Measurements from ENCODE around the gene SCGB1D1. TPM values are rescaled to one million over a fixed set of nuclear protein-coding genes. Genes with fewer than 3 reads are reported as not detected.

SCGB1D1 gene
- polyA plus RNA-seq, 1 of the 3 experiments (the other 2 are of a cell fraction), result not detected

- TF ChIP-seq USF2 (IDR thresholded peaks at IDR 0.05; ENCODE audit: borderline replicate concordance, low read depth, low read length) (no peak), RXRA (IDR thresholded peaks at IDR 0.05; ENCODE audit: borderline replicate concordance, low read depth) (no peak), CHD2 (IDR thresholded peaks at IDR 0.05; ENCODE audit: low read length, partially characterized antibody) (no peak), ELF1 (IDR thresholded peaks at IDR 0.05) (no peak), SMC3 (IDR thresholded peaks at IDR 0.05; ENCODE audit: low read depth, low read length) (no peak), GATA2 (CRISPR knock-in tag; IDR thresholded peaks at IDR 0.05) (no peak), RCOR1 (IDR thresholded peaks at IDR 0.05; ENCODE audit: low read length) (no peak)
These were observed 36.4 kb upstream of the SCGB1D1 start (continued) for GRCh38 chr11:62153617-62154016.

GRCh38 chr11:62157603-62158002, 32.4 kb upstream of the SCGB1D1 start:
- H3K9ac ChIP-seq, result no peak overlapping the region
- no peak for TF ChIP-seq RFX5 (IDR thresholded peaks at IDR 0.05; ENCODE audit: low read length)
- no peak for TF ChIP-seq FOXJ3 (CRISPR knock-in tag; IDR thresholded peaks at IDR 0.05)
- TF ChIP-seq USF2 (IDR thresholded peaks at IDR 0.05; ENCODE audit: borderline replicate concordance, low read depth, low read length), result no peak
- TF ChIP-seq IRF3 (IDR thresholded peaks at IDR 0.05; ENCODE audit: low read depth, low read length), result no peak
- no peaks in the 10 kb centered on the region for H3K9me2 ChIP-seq
- no peaks in the 10 kb centered on the region for H3K4me1 ChIP-seq (ENCODE audit: control insufficient read depth in 1 of 2, insufficient read depth in 2 of 2, low read depth in 1 of 2, low read length in 1 of 2)
- ChIA-PET POLR2A (no interaction called here), CTCF (interaction anchor here (0.7 to 3.3 kb wide), 3 partner anchors 11 to 153 kb away, joined by 3 to 14 read pairs (median 3); no protein-coding TSS in a partner anchor)
- WGBS (ENCODE audit: low lambda C conversion rate), result 45% methylated on average over 6 of the region's 6 CpGs
- no peak overlapping the region for H2AFZ ChIP-seq (ENCODE audit: low read depth)
- H3K79me2 ChIP-seq (ENCODE audit: insufficient read depth), result no peaks in the 10 kb centered on the region
- H3K4me3 ChIP-seq (ENCODE audit: low read depth in 2 of 2, low read length in 1 of 2), result no peak overlapping the region
- H3F3A ChIP-seq (replicated peaks; ENCODE audit: insufficient read depth), result peaks cover 5% of the 10 kb centered on the region
- H3K36me3 ChIP-seq (replicated peaks in 1 of 2; ENCODE audit: control insufficient read depth in 1 of 2, insufficient read depth in 2 of 2, low read length in 1 of 2), result peaks cover 10 to 19% of the 10 kb centered on the region in 2 experiments
- no peaks in the 10 kb centered on the region for H3K9me3 ChIP-seq
- peaks cover 6% of the 10 kb centered on the region; the same call in 1 of the 2 replicates for H3K27me3 ChIP-seq (ENCODE audit: insufficient read depth)
- H3K4me2 ChIP-seq, result no peak overlapping the region
- H3K27ac ChIP-seq (ENCODE audit: low read depth in 2 of 2, low read length in 1 of 2), result no peak overlapping the region
- no peak for DNase-seq
- H4K20me1 ChIP-seq (ENCODE audit: insufficient read depth), result no peaks in the 10 kb centered on the region

- H3K9ac ChIP-seq, result no peak overlapping the region
- no peak overlapping the region for H2AFZ ChIP-seq (ENCODE audit: low read depth)
- no peak overlapping the region for H3K4me3 ChIP-seq (ENCODE audit: low read depth in 2 of 2, low read length in 1 of 2)
- peaks cover 32% of the 10 kb centered on the region; the same call in 1 of the 2 replicates for H3K27me3 ChIP-seq (ENCODE audit: insufficient read depth)
- H3K27ac ChIP-seq (ENCODE audit: low read depth in 2 of 2, low read length in 1 of 2), result no peak overlapping the region
- H3F3A ChIP-seq (replicated peaks; ENCODE audit: insufficient read depth), result no peaks in the 10 kb centered on the region
- no peaks in the 10 kb centered on the region for H3K36me3 ChIP-seq (replicated peaks in 1 of 2; ENCODE audit: control insufficient read depth in 1 of 2, insufficient read depth in 2 of 2, low read length in 1 of 2)
- no peaks in the 10 kb centered on the region for H3K4me1 ChIP-seq (ENCODE audit: control insufficient read depth in 1 of 2, insufficient read depth in 2 of 2, low read depth in 1 of 2, low read length in 1 of 2)
- no peaks in the 10 kb centered on the region for H3K79me2 ChIP-seq (ENCODE audit: insufficient read depth)
- POLR2A ChIA-PET, result no interaction called here
- CTCF ChIA-PET, result interaction anchor here (0.9 kb wide), 1 partner anchor 58 kb away, joined by 3 read pairs; no protein-coding TSS in a partner anchor
- DNase-seq, result no peak
- H3K9me3 ChIP-seq, result no peaks in the 10 kb centered on the region
- H3K9me2 ChIP-seq, result no peaks in the 10 kb centered on the region
- 66% methylated on average over 9 of the region's 10 CpGs for WGBS (ENCODE audit: low lambda C conversion rate)
- no peaks in the 10 kb centered on the region for H4K20me1 ChIP-seq (ENCODE audit: insufficient read depth)
- no peak overlapping the region for H3K4me2 ChIP-seq
- TF ChIP-seq FOXM1 (IDR thresholded peaks at IDR 0.05; ENCODE audit: low read depth), result no peak
- TF ChIP-seq TEAD4 (IDR thresholded peaks at IDR 0.05; ENCODE audit: borderline replicate concordance, insufficient read depth), result no peak
- no peak for TF ChIP-seq RXRA (IDR thresholded peaks at IDR 0.05; ENCODE audit: borderline replicate concordance, low read depth)
- no peak for TF ChIP-seq MEF2A (IDR thresholded peaks at IDR 0.05; ENCODE audit: borderline replicate concordance, low read depth)
- no peak for TF ChIP-seq FOSL2 (IDR thresholded peaks at IDR 0.05; ENCODE audit: borderline replicate concordance, low read depth)
- no peak for TF ChIP-seq SMC3 (IDR thresholded peaks at IDR 0.05; ENCODE audit: low read depth, low read length)
- TF ChIP-seq EP300 (IDR thresholded peaks at IDR 0.05; ENCODE audit: borderline replicate concordance in 1 of 2, low read depth in 1 of 2, low read length in 1 of 2), result no peak
- no peak for TF ChIP-seq USF1 (IDR thresholded peaks at IDR 0.05; ENCODE audit: borderline replicate concordance, low read depth)
- TF ChIP-seq SIN3A (IDR thresholded peaks at IDR 0.05; ENCODE audit: borderline replicate concordance, low read depth, low read length), result no peak
- no peak for TF ChIP-seq NFIC (IDR thresholded peaks at IDR 0.05; ENCODE audit: borderline replicate concordance)
- TF ChIP-seq POLR2AphosphoS5 (IDR thresholded peaks at IDR 0.05; ENCODE audit: low read depth, low read length), result no peak
- no peak for TF ChIP-seq NRF1 (IDR thresholded peaks at IDR 0.05; ENCODE audit: low read depth, low read length)
- TF ChIP-seq PBX3 (IDR thresholded peaks at IDR 0.05), result no peak
- TF ChIP-seq EZH2phosphoT487 (IDR thresholded peaks at IDR 0.05; ENCODE audit: borderline replicate concordance, low read depth), result no peak
These were observed 23.6 kb upstream of the SCGB1D1 start for GRCh38 chr11:62166371-62166770.
